GM21423 (cell line): ENCODE data around the gene TMEM145.
A peak's percentile ranks its signal among the peaks of the same experiment; 100 is the strongest.

Experiments
- ATAC-seq: cut with Tn5 transposase; IDR thresholded peaks from one replicate; pipeline ENCODE4 v1.9.1; 2021; ENCODE audit warnings: mild to moderate bottlenecking, moderate library complexity; ENCODE audit not compliant: unreplicated experiment

TMEM145 gene

DNA sequence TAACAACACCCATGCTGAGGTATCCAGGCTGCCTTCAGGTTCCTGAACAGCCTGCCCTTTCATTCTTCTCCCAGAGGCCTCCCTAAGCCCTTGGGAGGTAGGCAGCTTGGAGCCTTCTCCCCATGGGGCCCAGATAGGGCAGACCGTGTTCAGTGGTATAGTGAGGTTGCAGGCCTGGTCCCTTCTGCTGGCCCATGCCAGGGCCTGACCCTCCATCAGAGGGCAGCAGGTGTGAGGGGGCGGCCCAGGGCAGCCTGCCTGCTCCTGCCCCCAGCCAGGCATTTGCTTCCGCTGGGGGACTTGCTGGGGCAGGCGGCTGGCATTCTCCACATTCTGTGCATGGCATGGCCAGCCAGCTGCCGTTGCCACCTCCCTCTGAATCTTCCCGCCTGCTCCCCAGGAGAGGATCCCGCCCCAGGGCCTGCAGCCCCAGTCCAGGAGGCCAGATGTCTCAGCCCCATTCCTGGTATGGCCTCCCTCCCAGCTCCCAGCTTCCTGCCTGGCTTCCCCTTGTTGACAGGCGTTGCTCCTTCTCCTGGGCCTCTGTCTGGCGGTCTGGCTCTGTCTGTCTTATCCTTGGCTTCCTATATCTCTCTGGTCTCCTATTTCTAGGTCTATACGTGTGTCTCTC, 35.2 kb upstream of the TMEM145 start:
- no peak for ATAC-seq

DNA sequence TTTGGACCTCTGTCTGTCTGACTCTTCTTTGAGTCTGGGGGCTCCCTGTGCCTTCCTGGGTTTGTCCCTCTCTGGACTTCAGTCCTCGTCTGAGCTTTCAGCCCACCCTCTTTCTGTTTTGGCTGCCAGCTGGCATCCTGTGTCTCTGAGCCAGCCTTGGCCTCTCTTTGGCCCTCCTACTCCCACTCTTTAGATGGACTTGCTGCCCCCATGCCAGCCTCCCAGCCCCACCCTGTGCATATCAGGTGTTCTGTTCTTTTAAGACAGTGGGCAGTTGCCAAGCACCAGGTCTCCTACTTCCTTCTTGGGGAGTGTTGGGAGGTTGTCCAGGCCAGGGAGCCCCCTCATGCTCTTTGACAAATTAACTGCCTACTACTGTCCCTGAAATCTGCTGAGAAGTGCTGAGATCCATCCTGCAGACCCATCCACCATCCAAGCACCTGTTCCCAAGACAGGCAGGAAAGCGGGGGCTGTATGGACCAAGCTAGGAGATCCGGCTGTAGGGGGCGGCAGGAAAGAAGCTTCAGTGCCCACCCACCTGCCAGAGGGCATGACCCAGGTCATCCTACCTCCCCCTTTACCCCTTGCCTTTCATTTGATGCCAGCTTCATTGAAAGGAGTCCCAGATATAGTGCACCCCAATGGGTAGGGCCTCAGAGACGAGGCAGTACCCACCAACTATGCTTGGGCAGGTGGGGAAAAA, 34.5 kb upstream of the TMEM145 start:
- ATAC-seq = no peak

DNA sequence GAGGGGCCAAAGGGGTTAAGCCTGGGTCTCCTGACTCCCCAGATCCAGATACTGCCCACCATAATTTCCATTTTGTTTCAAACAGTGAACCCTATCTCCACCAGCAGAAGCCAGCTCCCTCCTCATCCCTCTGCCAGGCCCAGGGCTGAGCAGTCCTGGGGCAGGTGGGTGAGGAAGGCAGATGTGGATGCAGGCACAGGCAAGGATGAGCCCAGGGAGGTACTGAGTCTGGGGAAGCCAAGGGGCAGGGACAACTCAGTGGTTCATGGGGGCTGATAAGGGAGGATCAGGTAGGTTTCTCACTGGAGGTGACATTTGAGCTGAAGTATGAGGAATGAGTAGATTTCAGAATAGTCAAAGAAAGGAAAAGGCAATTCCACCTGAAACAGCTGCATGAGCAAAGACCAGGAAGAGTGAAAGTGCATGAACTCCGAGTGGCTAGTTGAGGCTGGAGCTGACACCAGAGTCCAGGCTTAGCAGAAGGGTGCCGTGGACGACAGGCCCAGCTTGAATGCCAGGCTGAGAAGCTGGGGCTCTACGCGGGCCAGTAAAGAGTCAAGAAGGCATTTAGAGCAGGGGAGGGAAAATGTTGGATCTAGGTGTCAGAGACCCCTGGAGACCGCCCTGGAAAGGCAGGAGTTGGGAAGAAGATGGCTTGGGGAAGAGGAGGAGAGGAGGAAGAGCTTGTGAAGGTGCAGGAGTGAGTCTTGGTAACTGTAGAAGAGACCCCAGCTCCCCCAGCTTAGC, 33.8 kb upstream of the TMEM145 start:
- no peak for ATAC-seq

DNA sequence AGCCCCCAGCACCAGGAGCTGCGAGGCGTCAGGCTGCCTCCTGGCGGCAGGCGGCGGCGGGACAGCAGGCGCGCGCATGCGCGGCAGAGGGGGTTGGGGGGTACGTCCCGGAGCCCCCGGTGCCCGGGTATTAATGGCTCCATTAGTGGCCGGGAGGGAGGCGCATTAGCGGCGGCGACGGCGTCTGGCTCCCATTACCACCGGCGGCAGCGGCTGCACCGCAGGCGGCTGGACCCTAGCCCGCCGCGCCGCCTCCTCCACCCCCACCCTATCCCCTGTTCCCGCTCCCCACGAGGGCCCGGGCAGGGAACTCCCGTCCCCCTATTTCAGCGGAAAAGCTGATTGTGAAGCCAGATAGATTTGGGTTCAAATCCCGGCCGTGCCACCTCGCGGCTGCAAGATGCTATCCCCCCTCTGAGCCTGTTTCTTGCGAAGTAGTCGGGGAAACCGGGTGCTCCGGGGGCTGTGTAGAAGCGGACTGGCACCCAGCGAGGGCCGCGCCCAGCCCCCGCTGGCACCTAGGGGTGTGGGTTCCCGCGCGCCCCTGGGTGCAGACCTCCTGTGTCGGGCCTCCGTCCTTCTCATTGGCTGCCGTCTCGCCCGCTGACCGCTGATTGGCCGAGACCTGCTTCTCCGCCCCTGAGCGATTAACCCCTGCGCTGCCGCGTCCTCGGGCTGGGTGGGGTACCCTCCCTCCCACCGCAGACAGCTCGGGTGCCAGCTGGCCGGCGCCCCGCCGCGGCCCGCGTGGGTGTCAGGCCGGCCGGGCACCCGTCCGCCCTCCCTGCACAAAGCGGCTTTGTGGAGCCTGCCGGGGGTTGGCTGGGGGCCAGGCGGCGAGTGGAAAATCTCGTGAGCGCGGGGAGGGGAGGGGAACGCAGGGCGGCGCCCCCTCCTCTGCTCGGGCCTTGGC, 33.0 kb upstream of the TMEM145 start:
- ATAC-seq = peak; percentile 21

DNA sequence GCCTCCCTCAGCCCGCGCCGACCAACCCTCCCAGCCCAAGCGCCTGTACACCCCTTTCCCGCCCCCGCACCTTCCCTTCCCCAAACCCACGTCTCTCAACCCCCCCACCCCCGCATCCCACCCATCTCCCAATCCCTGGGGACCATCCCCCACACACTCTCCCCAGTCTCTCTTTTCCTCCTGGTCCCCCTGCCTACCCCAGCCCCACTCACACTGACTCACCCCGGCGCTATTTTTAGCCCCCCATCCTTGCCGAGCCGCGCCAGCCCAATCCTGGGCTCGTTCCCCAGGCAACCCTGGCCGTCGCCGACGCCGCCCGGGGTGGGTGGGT, 32.3 kb upstream of the TMEM145 start:
- no peak for ATAC-seq

DNA sequence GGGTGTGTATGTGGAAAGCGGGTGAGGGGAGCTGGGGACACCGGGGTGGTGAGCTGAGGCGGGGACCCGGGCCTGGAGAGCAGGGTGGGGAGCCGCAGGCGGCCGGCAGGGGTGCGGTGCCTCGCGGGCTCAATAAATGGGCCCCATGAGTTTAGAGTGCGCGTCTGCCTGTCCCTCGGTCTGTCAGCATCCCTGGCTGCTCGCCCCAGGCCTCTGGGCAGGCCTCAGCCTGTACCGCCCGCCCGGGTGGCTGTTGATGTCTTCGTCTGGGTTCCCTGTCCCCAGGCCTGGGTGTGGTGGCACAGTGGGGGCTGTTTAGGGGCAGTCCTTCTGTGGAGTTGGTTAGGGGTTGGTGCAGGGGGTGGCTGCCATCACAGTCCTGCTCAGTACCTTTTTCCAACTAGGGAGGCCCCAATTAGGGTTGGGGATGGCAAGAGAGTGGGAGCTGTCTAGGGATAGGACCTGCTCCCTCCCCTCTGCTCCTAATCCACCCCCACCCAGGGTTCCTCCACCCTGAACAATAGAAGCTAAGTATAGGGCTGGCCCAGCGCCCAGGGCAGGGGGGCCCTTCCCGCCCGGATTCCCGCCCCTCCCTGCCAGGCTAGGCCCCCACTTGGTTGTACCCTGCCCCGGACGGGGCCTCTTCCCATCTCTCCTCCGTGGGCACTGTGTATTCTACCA, 31.8 kb upstream of the TMEM145 start:
- no peak for ATAC-seq

DNA sequence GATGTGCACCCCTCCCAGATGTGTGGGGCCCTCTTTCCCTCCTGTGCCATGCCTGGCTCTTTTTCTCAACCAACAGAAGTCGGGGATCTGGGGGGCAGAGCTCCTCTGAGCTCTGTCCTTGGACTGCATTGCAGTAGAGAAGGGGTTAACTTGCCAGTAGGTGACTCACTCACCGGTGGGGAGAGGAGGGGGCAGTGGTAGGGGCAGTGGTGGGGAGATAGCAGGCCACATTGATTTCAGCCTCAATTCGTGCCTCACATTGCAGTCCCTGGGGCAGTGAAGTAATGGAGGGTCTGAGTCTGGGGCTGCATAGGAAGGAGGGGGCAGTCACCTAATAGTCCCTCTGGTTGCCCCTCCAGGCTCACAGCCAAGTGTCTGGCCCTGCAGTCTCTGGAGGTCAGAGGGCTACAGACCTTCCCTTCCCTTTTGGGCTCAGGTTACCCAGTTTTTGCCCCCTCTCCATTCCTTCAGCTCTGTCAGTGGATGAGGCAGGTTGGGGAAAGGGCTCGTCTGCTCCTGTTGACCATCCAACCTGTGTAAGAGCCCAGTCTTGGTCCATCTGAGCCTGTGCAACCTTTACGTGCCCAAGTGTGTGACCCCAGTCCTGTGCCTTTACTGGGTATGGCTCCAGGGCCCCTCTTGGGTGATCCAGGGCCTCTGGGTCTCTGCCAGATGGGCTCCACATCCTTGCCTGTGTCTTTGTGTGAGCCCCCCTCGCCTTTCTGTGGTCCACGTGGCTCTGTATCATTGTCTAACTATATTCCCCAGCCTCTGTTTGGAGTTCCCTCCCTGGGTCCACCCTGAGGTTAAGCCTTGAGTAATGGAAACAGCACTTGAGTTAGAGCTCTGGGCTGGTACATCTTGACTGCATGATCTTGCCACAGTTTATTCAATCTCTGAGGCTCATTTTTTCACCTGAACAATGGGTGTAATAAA, 31.0 kb upstream of the TMEM145 start:
- no peak for ATAC-seq

DNA sequence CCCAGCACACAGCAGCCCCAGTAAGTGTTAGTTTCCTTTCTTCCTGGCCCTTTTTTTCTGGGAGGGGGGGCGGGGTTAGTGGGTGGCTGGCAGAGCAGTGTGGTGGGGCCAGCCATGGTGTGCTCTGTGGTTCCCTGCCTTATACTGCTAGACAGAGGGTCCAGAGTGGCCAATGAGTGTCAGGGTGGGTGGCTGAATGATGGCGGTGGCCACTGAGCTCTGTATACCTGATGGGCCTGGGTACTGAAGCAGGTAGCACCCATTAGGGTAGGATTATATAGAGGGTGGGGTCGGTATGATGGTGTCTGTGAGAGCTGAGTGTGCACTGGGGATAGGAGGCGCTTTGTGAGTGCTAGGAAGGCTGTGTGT, 30.3 kb upstream of the TMEM145 start:
- no peak for ATAC-seq

DNA sequence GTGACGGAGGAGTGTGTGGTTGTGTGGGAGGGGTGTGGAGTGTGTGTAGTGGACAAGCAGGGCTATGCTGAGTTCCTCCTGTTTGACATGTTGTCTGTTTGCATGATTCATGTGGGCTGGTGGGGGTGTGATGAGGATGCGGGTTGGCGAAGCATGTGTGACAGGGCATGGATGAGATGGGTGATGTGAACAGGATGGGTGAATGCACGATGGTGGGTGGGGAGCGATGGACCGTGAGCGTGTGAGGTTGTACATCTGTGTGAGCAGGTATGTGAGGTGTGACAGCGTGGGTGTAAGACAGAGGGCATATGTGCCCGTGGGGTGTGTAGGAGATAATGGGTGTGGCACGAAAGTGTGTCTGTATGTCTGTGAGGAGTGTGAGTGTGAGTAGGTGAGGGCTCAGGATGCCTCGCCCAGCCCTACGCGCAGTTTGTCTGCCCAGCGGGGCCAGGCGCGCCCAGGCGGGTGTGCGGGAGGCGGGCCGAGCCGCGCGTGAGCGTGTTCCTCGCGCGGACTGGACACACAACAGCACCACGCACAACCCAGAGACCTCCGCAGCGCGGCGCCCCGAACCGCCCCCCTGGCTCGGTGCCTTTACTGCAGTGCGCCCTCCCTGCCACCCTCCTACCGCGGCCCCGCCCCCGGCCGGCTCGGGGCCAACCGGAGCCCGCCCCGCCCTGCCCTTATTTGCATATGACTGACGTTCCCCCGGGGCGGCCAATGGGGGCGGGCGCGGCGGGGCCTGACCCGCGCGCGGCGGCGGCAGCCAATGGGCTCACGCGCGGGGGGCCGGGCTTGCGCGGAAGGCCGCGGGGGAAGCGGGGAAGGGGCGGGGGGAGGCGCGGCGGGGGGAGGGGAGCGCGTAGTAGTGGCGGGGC, 29.7 kb upstream of the TMEM145 start:
- ATAC-seq = peak; percentile 41

DNA sequence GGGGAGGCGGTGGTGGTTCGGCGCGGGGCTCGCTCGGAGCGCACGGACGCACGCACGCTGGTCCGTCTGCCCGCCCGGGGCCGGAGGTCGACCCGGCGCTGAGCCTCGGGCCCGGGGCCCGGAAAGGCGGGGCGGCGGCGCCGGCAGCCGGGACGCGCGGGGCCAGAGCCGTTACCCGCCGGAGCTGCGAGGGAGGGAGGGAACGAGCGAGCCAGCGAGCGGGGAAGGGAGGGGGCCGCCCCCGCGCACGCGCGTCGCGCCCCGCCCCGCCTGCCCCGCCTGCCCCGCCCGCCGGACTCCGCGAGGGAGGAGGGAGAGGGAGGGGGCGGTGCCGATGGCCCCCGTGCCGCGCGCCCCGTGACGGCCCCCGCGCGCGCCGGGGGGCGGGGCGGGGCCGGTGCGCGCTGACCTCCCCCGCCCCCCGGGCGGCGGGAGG, 29.0 kb upstream of the TMEM145 start:
- peak; percentile 34 for ATAC-seq

DNA sequence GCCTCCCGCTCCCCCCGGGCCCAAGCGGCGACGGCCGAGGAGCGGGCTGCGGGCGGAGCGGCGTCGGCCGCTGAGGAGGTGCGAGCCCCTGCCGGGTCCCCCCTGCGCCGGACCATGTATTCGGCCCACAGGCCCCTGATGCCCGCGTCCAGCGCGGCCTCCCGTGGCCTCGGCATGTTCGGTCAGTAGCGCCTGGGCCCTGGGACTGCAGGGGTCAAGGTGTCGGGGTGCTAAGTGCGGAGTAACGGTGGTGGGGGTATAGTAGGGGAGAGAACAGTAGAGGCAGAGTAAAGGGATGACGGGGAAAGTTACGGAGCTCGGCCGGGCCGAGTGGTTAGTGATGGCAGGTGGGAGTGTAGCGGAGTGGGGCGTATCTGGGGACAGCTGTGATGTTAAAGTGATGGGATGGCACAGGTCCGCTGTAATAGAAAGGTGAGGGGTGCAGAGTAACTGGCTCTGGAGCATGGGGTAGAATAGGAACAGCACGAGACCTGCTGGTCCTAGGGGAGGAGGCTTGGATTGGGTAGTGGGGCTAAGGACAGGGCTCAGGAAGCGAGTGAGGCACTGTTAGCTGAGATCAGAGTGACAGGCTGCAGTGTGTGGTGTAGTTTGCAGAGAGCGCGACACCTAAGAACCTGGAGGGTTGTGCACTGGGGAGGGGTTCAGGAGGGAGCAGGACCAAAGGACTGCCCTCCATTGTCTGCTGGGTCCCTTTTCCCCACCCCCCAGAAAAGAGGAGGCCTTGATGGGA, 28.3 kb upstream of the TMEM145 start:
- ATAC-seq = no peak

DNA sequence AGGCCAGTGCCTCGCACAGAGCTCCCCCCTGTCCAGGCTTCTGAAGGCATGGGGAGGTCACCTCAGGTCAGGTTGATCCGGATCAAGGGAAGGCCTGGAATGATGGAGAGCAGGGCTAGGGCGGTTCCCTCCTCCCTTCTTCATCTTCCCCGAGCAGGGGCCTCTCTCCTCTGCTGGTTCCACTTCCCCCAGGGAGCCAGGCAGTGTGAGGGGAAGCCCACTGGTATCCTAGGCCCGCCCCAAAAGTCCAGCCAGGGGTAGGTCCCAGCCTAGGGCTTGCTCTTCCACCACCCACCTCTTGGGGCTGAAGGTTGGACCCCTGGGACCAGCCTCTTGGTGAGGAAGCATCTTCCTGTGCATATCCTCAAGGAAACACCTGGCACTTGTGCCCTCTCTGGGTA, 27.6 kb upstream of the TMEM145 start:
- no peak for ATAC-seq

DNA sequence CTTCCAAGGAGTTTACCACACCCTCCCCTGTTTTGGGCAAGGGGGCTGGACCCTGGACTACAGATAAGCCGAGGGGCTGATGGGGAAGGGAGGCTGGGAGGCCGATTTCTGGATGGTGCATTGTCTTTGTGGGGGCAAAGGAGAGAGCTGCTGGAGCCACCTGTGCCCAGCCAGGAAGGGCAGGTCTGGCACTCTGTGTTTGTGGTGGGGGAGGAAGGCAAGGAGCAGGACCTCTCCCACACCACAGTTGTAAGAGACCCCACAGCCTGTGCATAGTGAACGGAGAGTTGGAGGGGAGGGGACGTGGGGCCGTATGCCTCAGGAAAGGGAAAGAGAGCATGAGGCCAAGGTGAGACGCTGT, 27.1 kb upstream of the TMEM145 start:
- ATAC-seq = no peak

DNA sequence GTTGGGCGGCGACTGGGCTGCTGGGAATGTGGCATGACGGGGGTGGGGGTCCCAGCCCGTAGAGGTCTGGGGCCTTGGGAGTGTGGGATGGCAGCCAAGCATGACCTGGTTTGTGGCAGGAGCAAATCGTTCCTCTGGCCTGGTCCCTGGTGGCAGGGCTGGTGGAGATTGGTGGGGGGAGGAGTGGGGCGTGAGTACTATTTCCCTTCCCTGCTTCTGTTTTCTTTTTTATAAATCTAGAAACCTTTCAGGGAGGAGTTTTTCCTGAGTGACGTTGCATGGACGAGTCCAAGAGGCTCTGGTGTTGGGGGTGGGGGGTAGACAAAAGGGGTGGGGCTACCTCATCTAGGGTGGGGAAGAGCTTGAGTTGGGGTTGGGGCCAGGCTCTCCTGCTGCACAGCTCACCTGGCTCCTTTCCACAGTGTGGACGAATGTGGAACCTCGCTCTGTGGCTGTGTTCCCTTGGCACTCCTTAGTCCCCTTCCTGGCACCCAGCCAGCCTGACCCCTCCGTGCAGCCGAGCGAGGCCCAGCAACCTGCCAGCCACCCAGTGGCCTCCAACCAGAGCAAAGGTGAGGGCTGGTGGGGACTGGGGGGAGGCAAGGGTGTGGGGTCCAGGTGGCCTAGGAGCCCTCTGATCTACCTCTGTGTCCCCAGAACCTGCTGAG, 26.6 kb upstream of the TMEM145 start:
- no peak for ATAC-seq

DNA sequence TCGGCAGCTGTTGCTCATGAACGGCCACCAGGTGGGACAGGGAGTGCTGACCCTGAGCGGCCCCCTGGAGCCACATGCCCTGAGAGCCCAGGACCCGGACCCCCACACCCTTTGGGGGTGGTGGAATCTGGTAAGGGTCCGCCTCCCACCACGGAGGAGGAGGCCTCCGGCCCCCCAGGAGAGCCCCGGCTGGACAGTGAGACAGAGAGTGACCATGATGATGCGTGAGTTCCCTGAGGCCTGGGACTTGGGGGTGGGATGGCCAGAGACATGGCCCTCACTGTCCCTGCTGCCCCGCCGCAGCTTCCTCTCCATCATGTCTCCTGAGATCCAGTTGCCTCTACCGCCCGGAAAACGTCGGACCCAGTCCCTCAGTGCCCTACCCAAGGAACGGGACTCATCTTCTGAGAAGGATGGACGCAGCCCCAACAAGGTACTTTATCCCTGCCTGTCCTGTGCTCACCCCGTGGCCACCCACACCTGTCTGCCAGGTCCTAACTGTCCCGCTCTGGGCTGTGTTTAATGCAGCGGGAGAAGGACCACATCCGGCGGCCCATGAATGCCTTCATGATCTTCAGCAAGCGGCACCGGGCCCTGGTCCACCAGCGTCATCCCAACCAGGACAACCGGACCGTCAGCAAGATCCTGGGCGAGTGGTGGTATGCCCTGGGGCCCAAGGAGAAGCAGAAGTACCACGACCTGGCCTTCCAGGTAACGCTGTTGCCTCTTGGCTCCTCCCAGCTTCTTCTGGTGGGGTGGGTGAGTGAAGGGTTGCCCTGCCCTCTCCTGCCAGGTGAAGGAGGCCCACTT, 25.9 kb upstream of the TMEM145 start:
- no peak for ATAC-seq

DNA sequence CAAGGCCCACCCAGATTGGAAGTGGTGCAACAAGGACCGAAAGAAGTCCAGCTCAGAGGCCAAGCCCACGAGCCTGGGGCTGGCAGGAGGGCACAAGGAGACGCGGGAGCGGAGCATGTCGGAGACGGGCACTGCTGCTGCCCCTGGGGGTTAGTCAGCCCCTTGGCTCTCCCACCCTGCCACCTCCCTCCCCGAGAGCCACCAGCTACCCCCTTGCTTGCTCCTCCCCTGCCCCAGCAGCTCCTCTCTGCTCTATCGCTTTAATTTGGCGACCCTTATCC, 25.3 kb upstream of the TMEM145 start:
- ATAC-seq = no peak

DNA sequence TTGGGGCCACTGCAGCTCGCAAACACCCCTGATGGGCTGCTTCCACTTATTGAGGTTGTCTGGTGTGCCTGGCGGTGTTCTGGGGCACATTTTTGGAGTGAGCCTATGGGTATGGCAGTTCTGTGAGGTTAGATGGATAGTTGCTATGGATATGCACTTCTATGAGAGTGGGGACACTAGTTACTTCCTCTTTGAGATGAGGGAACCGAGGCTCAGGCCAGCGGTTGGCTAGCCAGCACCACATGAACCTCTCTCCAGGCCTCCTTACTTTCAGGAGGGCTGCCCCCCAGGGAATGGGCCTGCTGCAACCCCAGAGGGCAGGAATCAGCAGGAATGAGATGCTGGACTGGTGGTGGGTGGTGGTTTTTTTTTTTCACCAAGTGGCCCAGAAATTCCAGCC, 24.7 kb upstream of the TMEM145 start:
- ATAC-seq = no peak
